ENCODE data around the gene IPO13.

The IPO13 gene

DNA sequence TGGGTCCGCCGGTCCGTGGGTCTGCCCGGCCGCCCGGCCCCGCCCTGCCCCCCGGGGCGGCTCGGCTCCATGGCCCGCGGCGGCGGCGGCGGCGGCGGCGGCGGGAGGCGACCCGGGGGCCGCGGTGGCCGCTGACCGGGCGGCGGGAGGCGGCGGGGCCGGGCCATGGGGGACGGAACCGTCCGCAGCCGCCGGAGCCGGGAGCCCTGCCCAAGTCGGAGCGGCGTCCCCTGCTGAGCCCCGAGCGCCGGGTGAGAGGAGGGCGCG lies 32.4 kb downstream of the IPO13 start:
- Histone ChIP-seq H3K9ac (ENCODE audit: low read depth in 1 of 2, low read length in 2 of 2) (peak overlapping the region in 1 of 2 donors; percentile 21), H3K27ac (ENCODE audit: low read depth in 2 of 2, low read length in 2 of 2) (peak overlapping the region; percentile 57 to 60), H3K4me3 (ENCODE audit: low read length in 2 of 2) (peak overlapping the region in 1 of 2 donors; percentile 65)

DNA sequence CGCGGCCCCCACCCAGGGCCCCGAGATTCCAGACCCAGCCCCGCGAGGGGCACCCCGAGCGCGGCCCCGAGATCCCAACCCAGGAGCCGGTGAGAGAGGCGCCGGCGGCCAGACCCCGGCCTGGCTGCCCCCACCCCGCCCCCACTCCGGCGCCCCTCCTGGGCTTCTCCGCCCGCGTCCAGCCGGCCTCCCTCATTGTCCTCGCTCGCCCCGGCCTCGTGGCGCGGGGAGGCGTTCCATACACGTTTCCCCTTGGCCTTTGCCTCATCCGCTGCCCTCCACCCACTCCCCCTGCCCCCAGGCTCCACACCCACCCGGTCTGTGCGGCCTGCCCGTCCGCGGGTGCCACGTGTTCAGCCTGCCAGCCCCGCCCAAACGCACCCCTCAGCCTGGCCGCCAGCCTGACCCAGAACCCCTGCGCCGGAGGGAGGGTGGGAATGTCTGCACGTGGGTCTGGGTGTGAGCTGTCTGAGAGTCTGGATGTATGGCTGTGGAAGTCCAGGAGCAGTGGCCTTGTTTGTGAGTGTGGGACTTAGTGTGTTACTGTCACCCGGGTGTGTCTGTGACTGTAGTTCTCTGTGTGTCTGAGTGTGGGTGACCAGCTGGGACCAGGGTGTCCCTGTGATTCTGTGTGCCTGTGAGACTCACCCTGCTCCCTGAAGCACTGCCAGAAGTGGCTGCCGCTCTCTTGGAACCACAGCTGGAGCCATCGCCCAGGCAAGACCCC lies 32.9 kb downstream of the IPO13 start:
- Histone ChIP-seq H3K27ac (ENCODE audit: low read depth in 2 of 2, low read length in 2 of 2) (peak overlapping the region; percentile 57 to 60), H3K4me1 (ENCODE audit: control insufficient read depth in 2 of 2, insufficient read depth in 2 of 2, low read length in 2 of 2) (peaks cover 50 to 51% of the 10 kb centered on the region in 2 donors), H3K9ac (ENCODE audit: low read depth in 1 of 2, low read length in 2 of 2) (peak overlapping the region; percentile 14 to 21), H3K27me3 (ENCODE audit: control insufficient read depth in 2 of 2, insufficient read depth in 2 of 2, low read length in 2 of 2) (no peaks in the 10 kb centered on the region), H3K4me3 (ENCODE audit: low read length in 2 of 2) (peak overlapping the region; percentile 49 to 69), H3K36me3 (ENCODE audit: control insufficient read depth in 2 of 2, insufficient read depth in 2 of 2, low read length in 2 of 2) (peaks cover 20 to 22% of the 10 kb centered on the region in 2 donors), H3K9me3 (ENCODE audit: control insufficient read depth in 2 of 2, low read length in 2 of 2) (no peaks in the 10 kb centered on the region)

More for the DNA sequence above, 32.4 kb downstream of the IPO13 start:
- Histone ChIP-seq H3K4me1 (ENCODE audit: control insufficient read depth in 2 of 2, insufficient read depth in 2 of 2, low read length in 2 of 2) (peaks cover 51 to 52% of the 10 kb centered on the region in 2 donors), H3K9me3 (ENCODE audit: control insufficient read depth in 2 of 2, low read length in 2 of 2) (no peaks in the 10 kb centered on the region), H3K27me3 (ENCODE audit: control insufficient read depth in 2 of 2, insufficient read depth in 2 of 2, low read length in 2 of 2) (no peaks in the 10 kb centered on the region), H3K36me3 (ENCODE audit: control insufficient read depth in 2 of 2, insufficient read depth in 2 of 2, low read length in 2 of 2) (peaks cover 20% of the 10 kb centered on the region in 2 donors)

DNA sequence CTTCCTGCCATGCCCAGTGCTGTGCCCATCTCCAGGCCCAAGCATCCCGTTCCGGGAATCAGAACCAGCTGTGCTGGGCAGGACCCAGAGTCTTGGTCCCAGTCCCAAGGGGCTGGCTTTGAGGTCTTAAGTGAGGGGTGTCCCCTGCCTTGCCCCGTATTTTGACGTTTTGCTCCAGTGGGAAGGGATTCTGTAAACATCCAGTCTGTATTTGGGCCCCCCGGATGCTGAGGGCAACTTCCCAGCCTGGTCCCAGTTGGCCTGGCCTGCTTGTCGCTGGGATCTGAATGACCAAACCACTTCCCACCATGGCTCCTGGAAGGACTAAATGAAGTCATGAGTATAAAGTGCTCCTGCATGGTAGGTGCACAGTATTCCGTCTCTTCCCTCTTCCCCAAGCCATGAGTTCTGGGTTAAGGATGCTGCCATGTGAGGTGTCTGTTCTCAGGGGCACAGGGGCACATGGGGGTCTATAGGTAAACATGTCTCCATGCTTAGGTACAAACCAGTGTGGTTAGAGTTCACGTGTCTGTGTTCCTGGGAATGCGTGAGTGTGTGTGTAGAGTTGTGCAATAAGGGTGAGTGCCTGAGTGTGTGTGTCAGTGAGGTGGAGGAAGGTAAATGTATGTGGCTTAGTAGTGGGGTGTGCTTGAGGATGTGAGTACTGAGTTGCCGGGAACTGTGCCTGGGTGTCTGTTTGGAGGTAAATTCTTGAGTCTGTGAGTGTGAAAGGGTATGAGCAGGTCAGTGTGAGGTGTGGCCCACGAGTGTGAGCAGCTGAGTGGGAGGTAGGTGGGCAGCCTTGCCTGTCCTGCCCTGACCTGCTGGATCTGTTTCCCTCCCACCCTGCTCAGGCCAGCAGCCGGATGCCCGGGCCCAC lies 33.7 kb downstream of the IPO13 start:
- H3K9ac ChIP-seq (ENCODE audit: low read depth in 1 of 2, low read length in 2 of 2) = peak overlapping the region in 1 of 2 donors; percentile 14
- H3K4me1 ChIP-seq (ENCODE audit: control insufficient read depth in 2 of 2, insufficient read depth in 2 of 2, low read length in 2 of 2) = peaks cover 48 to 50% of the 10 kb centered on the region in 2 donors

DNA sequence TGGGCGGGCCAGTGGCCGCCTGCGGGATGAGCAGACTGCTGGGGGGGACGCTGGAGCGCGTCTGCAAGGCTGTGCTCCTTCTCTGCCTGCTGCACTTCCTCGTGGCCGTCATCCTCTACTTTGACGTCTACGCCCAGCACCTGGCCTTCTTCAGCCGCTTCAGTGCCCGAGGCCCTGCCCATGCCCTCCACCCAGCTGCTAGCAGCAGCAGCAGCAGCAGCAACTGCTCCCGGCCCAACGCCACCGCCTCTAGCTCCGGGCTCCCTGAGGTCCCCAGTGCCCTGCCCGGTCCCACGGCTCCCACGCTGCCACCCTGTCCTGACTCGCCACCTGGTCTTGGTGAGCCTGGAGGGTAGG lies 34.4 kb downstream of the IPO13 start:
- H3K27ac ChIP-seq (ENCODE audit: low read depth in 2 of 2, low read length in 2 of 2) = peak overlapping the region; percentile 57 to 60
- H3K36me3 ChIP-seq (ENCODE audit: control insufficient read depth in 2 of 2, insufficient read depth in 2 of 2, low read length in 2 of 2) = peaks cover 20 to 22% of the 10 kb centered on the region in 2 donors
- peak overlapping the region in 1 of 2 donors; percentile 14 for H3K9ac ChIP-seq (ENCODE audit: low read depth in 1 of 2, low read length in 2 of 2)
- no peaks in the 10 kb centered on the region for H3K27me3 ChIP-seq (ENCODE audit: control insufficient read depth in 2 of 2, insufficient read depth in 2 of 2, low read length in 2 of 2)
- H3K4me3 ChIP-seq (ENCODE audit: low read length in 2 of 2) = peak overlapping the region in 1 of 2 donors; percentile 69
- no peaks in the 10 kb centered on the region for H3K9me3 ChIP-seq (ENCODE audit: control insufficient read depth in 2 of 2, low read length in 2 of 2)
- peaks cover 42 to 44% of the 10 kb centered on the region in 2 donors for H3K4me1 ChIP-seq (ENCODE audit: control insufficient read depth in 2 of 2, insufficient read depth in 2 of 2, low read length in 2 of 2)

More for the DNA sequence above, 33.7 kb downstream of the IPO13 start:
- Histone ChIP-seq H3K27ac (ENCODE audit: low read depth in 2 of 2, low read length in 2 of 2) (peak overlapping the region; percentile 57 to 60), H3K36me3 (ENCODE audit: control insufficient read depth in 2 of 2, insufficient read depth in 2 of 2, low read length in 2 of 2) (peaks cover 20 to 23% of the 10 kb centered on the region in 2 donors), H3K9me3 (ENCODE audit: control insufficient read depth in 2 of 2, low read length in 2 of 2) (no peaks in the 10 kb centered on the region), H3K27me3 (ENCODE audit: control insufficient read depth in 2 of 2, insufficient read depth in 2 of 2, low read length in 2 of 2) (no peaks in the 10 kb centered on the region), H3K4me3 (ENCODE audit: low read length in 2 of 2) (peak overlapping the region; percentile 49 to 69)

DNA sequence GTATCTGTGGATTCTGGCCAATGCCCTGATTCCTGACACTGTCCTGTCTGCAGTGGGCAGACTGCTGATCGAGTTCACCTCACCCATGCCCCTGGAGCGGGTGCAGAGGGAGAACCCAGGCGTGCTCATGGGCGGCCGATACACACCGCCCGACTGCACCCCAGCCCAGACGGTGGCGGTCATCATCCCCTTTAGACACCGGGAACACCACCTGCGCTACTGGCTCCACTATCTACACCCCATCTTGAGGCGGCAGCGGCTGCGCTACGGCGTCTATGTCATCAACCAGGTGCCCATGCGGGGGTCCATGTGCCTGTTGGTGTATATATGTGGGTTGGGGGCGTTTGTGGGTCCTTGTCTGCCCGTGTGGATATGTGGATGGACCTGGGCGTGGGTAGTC lies 34.9 kb downstream of the IPO13 start:
- peak overlapping the region in 1 of 2 donors; percentile 14 for H3K9ac ChIP-seq (ENCODE audit: low read depth in 1 of 2, low read length in 2 of 2)
- H3K4me3 ChIP-seq (ENCODE audit: low read length in 2 of 2) = no peak overlapping the region
- peaks cover 38 to 41% of the 10 kb centered on the region in 2 donors for H3K4me1 ChIP-seq (ENCODE audit: control insufficient read depth in 2 of 2, insufficient read depth in 2 of 2, low read length in 2 of 2)
- peaks cover 16 to 17% of the 10 kb centered on the region in 2 donors for H3K36me3 ChIP-seq (ENCODE audit: control insufficient read depth in 2 of 2, insufficient read depth in 2 of 2, low read length in 2 of 2)
- H3K9me3 ChIP-seq (ENCODE audit: control insufficient read depth in 2 of 2, low read length in 2 of 2) = no peaks in the 10 kb centered on the region
- H3K27me3 ChIP-seq (ENCODE audit: control insufficient read depth in 2 of 2, insufficient read depth in 2 of 2, low read length in 2 of 2) = no peaks in the 10 kb centered on the region
- H3K27ac ChIP-seq (ENCODE audit: low read depth in 2 of 2, low read length in 2 of 2) = peak overlapping the region; percentile 6 to 60

DNA sequence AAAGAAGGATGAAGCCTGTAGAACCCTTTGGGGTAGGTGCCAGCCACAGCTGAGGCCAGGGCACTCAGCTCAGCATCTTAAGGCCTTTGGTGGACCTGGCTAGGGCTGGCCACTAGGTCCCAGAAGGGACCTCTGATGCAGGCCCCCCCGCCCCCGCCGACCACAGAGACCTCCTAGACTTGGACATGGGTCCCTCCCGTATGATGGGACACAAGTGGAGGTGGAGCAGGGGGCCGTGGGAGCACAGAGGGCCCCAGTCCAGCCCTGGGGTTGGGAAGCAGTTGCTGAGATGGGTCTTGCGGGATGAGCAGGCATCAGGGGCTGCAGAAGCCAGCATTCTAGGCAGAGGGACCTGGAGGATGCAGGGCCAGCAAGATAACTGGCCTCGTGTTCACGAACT lies 35.5 kb downstream of the IPO13 start:
- no peak overlapping the region for H3K9ac ChIP-seq (ENCODE audit: low read depth in 1 of 2, low read length in 2 of 2)
- peaks cover 37 to 42% of the 10 kb centered on the region in 2 donors for H3K4me1 ChIP-seq (ENCODE audit: control insufficient read depth in 2 of 2, insufficient read depth in 2 of 2, low read length in 2 of 2)
- H3K36me3 ChIP-seq (ENCODE audit: control insufficient read depth in 2 of 2, insufficient read depth in 2 of 2, low read length in 2 of 2) = peaks cover 11 to 13% of the 10 kb centered on the region in 2 donors
- H3K4me3 ChIP-seq (ENCODE audit: low read length in 2 of 2) = no peak overlapping the region
- H3K9me3 ChIP-seq (ENCODE audit: control insufficient read depth in 2 of 2, low read length in 2 of 2) = no peaks in the 10 kb centered on the region
- H3K27ac ChIP-seq (ENCODE audit: low read depth in 2 of 2, low read length in 2 of 2) = no peak overlapping the region
- no peaks in the 10 kb centered on the region for H3K27me3 ChIP-seq (ENCODE audit: control insufficient read depth in 2 of 2, insufficient read depth in 2 of 2, low read length in 2 of 2)

DNA sequence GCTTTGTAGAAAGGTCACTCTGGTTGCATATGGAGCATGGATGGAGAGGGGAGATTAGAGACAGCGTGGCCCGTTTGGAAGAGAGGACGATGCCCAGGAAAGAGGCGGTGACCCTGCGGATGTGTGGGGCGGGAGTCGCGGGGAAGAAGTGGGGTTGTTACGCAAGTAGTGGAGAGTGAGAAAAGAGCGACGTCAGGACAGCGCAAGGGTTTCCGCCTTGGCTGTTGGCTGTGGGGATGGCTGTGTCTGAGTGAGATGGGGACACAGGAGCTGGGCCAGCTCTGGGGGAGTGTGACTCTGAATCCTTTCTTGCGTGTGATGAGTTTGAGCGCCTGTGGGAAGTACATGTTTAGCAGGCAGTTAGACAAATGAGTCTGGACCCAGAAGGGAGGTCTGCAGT lies 36.1 kb downstream of the IPO13 start:
- Histone ChIP-seq H3K27ac (ENCODE audit: low read depth in 2 of 2, low read length in 2 of 2) (no peak overlapping the region), H3K9me3 (ENCODE audit: control insufficient read depth in 2 of 2, low read length in 2 of 2) (no peaks in the 10 kb centered on the region), H3K4me1 (ENCODE audit: control insufficient read depth in 2 of 2, insufficient read depth in 2 of 2, low read length in 2 of 2) (peaks cover 34 to 41% of the 10 kb centered on the region in 2 donors), H3K36me3 (ENCODE audit: control insufficient read depth in 2 of 2, insufficient read depth in 2 of 2, low read length in 2 of 2) (peaks cover 6 to 7% of the 10 kb centered on the region in 2 donors), H3K9ac (ENCODE audit: low read depth in 1 of 2, low read length in 2 of 2) (no peak overlapping the region), H3K27me3 (ENCODE audit: control insufficient read depth in 2 of 2, insufficient read depth in 2 of 2, low read length in 2 of 2) (no peaks in the 10 kb centered on the region), H3K4me3 (ENCODE audit: low read length in 2 of 2) (no peak overlapping the region)

DNA sequence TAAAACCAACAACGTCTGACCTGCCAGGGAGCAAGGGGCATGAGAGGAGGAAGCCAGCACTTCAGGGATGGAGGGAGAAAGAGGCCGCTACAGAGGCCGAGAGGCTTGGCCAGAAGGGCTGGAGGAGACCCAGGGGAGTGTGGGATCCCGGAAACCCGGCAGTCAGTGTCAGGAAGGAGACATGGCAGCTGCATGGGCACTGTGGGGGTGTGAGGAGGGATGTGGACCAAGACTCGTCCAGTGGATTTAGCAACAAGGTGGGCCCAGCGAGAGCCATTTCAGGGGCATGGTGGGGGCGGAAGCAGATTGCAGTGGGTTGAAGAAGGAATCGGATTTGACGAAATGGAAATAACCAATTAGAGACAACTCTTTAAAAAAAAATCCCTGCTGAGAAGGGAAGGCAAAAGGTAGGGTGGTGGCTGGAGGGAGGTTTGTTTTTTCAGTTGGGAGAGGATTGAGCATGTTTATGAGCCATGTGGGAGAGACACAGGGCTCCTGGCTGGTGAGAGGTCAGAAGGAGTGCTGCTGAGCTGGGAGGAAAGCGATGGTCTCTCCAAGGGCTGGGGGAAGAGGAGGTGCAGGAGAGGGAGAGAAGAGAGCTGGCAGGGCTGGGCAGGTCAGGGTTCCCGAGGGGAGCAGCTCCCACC lies 36.6 kb downstream of the IPO13 start:
- peaks cover 3 to 7% of the 10 kb centered on the region in 2 donors for H3K36me3 ChIP-seq (ENCODE audit: control insufficient read depth in 2 of 2, insufficient read depth in 2 of 2, low read length in 2 of 2)
- H3K27ac ChIP-seq (ENCODE audit: low read depth in 2 of 2, low read length in 2 of 2) = no peak overlapping the region
- H3K9me3 ChIP-seq (ENCODE audit: control insufficient read depth in 2 of 2, low read length in 2 of 2) = no peaks in the 10 kb centered on the region
- peaks cover 28 to 39% of the 10 kb centered on the region in 2 donors for H3K4me1 ChIP-seq (ENCODE audit: control insufficient read depth in 2 of 2, insufficient read depth in 2 of 2, low read length in 2 of 2)
- no peaks in the 10 kb centered on the region for H3K27me3 ChIP-seq (ENCODE audit: control insufficient read depth in 2 of 2, insufficient read depth in 2 of 2, low read length in 2 of 2)
- H3K4me3 ChIP-seq (ENCODE audit: low read length in 2 of 2) = no peak overlapping the region
- no peak overlapping the region for H3K9ac ChIP-seq (ENCODE audit: low read depth in 1 of 2, low read length in 2 of 2)

DNA sequence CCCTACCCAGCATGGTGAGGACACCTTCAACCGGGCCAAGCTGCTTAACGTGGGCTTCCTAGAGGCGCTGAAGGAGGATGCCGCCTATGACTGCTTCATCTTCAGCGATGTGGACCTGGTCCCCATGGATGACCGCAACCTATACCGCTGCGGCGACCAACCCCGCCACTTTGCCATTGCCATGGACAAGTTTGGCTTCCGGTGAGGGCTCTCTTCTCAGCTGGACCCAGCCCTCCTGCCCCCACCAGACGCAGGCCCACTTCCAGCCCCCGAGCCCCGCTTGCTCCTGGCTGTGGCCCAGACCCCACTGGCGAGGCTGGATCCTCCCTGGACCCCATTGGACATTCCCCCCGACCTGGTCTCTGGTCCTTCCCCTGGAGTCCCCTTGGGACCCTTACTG lies 38.1 kb downstream of the IPO13 start:
- no peak overlapping the region for H3K27ac ChIP-seq (ENCODE audit: low read depth in 2 of 2, low read length in 2 of 2)
- peaks cover 20 to 32% of the 10 kb centered on the region in 2 donors for H3K4me1 ChIP-seq (ENCODE audit: control insufficient read depth in 2 of 2, insufficient read depth in 2 of 2, low read length in 2 of 2)
- H3K9me3 ChIP-seq (ENCODE audit: control insufficient read depth in 2 of 2, low read length in 2 of 2) = no peaks in the 10 kb centered on the region
- peaks cover 3 to 7% of the 10 kb centered on the region in 2 donors for H3K36me3 ChIP-seq (ENCODE audit: control insufficient read depth in 2 of 2, insufficient read depth in 2 of 2, low read length in 2 of 2)
- no peak overlapping the region for H3K4me3 ChIP-seq (ENCODE audit: low read length in 2 of 2)
- H3K9ac ChIP-seq (ENCODE audit: low read depth in 1 of 2, low read length in 2 of 2) = no peak overlapping the region
- no peaks in the 10 kb centered on the region for H3K27me3 ChIP-seq (ENCODE audit: control insufficient read depth in 2 of 2, insufficient read depth in 2 of 2, low read length in 2 of 2)

Measured in mucosa of rectum (tissue), 2 donors.